SHP77 treated with DMSO at 0.1 percent for 48 hours (cell line): Measurements from ENCODE around the gene PTPRJ.

ENCODE experiments used
- DNase-seq: peaks from one replicate; lab custom pipeline; 2025; lab: John Stamatoyannopoulos, UW

The PTPRJ gene

DNA sequence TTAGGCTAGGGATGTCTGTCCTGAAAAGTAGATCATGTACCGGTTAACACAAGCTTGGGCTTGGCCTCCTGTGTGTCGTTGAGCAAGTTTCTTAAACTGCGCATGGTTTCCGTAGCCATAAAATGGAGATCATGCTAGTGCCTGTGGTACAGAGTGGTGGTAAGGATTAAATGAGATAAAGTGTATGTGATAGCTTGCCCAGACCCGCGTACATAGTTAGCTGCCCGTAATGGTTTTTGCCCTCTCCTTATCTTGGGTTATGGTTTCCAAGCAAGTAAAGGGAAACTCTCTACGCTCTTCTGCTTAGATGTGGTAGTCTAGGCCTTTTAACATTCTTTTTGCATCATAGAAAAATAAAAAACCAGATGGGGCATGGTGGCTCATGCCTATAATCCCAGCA lies 11.0 kb upstream of the PTPRJ start:
- DNase-seq, result no peak

DNA sequence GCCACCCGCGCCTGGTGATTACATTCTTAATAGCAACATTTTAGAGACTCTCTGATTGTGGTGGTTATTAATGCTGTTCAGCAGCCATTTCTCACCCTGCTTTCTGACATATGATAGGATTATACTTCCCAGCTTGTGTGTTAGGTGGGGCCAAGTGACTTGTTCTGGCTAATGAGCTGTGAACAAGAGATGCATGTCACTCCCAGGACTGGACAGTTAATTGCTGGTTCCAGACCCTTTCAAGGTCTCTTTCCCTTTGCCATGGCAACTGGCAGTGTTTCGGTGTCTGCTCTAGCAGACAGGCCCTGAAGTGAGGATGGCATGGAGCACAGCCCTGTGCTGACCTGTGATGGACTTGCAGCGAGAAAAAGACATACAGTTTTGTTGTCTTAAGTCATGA lies 8.9 kb upstream of the PTPRJ start:
- DNase-seq, result no peak

DNA sequence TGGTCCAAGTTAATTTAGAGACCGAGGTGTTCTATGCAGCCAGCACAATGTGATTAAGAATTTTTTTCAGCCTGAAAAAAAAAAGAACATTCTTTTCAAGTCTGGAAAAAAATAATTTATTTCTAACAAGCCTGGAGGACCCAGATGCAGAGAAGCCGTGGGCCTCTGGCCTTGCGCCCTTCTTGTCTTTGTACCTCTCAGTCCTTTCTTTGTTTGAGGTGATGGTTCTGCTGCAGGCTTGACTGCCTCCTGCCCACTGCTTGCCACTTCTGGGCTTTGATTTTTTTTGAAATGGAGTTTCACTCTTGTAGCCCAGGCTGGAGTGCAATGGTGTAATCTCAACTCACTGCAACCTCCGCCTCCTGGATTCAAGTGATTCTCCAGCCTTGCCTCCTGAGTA lies 7.2 kb upstream of the PTPRJ start:
- no peak for DNase-seq

DNA sequence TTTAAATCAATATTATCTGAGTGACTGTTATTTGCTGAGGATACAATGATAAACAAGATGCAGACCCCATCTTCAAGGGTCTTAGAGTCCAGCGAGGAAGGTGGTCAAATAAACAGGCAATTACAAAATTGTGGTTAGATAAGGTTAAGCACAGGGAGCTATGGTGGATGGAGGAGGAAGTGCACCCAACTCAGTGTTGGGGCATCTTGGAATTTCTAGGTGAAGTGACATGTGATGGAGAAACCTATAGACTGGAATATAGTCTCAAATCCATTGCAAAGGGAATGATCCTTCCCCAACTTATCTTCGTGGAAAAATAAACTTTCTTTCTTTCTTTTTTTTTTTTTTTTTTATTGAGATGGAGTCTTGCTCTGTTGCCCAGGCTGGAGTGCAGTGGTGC lies 3.4 kb upstream of the PTPRJ start:
- DNase-seq, result no peak

DNA sequence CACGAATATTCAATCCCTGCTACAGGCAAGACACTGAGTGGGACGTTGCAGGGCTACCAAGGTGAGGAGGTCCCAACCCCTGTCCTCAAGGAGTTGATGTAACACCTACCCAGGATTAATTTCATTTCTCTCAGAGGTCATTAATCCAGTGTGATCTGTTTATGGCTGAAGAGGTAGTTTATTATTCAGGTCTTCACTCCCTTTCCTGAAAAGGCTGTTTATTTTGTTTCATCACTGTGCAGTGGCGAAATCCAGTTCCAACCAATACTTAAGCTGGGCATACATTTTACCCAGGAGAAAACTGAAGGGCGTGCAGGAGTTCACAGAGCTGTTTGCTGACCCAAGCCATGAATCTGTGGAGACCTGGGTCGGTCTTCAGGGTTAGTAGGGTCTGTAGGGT lies 2.7 kb upstream of the PTPRJ start:
- DNase-seq, result no peak

DNA sequence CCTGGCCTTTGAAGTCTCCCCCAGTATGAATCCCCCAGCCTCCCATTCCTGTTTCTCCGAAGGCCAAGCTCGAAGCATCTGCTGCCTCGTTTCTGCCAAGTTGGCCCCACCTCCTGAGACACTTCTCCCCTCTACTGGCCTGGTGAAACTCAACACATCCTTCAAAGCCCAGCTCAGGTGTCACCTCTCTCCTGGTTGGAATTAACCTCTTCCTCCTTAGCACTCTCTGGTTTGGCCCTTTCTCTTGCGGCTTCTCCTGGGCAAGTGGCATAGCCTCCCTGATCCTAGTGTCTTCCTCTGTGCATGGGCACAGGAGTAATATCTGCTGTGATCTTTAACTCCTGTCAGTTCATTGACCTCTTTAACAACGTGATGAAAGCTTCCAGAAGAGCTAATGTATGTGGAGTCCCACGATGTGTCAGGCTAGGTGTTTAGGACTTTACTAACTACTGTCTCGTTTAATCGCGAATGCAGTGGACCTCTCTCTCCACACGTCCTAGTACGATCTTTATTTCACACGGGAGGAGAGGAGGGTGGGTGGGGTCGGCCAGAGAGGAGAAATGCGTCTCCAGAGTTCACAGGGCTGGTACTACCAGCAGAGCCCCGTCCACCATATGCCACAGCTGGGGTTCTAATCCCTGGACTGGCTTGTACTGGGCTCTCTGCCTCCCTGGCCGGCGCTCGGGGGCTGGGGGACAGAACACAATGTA lies 826 bp upstream of the PTPRJ start:
- DNase-seq, result no peak

DNA sequence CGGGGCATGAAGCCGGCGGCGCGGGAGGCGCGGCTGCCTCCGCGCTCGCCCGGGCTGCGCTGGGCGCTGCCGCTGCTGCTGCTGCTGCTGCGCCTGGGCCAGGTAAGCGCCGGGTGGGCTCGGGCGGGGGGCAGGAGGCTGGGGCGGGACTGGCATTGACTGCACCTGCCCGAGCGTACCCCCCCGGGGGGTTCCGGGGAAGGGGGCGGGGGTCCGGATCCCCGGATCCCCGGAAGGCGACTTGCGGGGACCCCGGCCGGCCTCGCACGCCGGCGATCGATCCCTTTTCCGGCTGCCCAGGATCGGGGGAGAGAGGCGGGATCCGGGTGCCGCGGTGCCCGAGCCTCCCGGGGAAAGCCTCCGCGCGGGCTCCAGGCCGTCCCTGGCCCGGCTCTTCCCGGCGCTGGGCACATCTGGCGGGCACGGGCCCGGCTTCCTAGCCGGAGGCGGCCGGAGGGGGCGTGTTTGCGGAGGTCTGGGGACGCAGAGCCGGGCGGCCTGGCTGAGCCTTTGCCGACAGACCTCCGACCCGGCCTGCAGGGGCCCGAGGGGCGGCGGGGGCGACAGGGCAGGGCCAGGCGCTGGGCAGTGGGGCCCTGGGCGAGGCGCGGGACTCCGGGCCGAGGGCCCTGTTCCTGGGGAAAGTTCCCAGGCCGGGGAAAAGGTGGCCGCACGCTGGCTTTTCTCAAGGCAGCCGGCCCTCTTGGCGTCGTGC lies 705 bp downstream of the PTPRJ start:
- no peak for DNase-seq

DNA sequence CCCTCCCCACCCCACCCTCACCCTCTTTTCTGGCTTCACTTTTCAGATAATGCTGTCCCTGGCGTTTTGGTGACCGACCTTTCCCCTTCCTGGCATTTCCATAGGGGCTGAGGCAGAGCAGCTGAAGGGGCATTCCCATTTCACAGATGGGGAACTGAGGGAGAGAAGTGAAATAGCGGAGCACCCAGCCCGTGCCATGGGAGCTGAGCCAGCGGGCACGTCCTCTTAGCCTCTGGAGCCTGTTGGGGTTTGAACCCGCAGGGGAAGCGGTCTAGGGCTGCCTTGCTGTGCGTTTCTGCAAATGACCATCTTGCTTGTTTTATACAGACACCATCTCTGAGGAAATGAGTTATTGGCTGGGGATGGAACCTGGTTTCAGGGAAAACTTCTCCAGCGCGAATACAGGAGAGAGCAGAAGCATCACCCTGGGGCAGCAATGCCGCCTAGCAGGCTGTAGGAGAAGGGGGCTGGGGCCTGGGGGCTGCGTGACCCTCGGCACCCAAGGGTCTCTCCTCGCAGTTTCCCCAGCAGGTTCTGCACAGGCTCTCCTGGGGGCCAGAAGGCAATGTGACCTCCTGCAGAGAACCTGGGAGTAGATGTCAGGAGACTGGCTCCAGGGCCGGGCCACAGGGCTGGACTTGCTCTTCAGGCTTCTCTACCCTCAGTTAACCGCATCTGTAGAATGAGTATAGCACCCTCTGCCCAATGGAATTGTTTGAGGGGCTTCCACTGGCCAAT lies 1.5 kb downstream of the PTPRJ start:
- DNase-seq, result no peak

DNA sequence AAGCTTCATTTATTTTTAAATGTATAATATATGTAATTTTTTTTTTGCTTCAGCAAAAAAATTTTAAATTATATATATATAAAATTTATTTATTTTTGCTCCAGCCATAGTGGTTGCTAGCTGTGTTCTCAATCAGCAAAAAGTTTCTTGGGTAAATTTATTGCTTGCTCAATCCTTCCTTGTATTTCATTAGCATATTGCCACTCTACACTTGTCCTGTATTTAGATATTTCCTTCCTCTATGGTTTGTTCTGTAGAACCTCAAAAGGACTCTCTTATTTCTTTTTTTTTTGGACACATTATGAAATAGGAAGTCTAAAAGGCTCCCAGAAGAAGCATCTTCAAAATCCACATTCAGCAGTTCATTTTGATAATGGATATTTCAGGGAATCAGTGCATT lies 2.3 kb downstream of the PTPRJ start:
- DNase-seq, result no peak

DNA sequence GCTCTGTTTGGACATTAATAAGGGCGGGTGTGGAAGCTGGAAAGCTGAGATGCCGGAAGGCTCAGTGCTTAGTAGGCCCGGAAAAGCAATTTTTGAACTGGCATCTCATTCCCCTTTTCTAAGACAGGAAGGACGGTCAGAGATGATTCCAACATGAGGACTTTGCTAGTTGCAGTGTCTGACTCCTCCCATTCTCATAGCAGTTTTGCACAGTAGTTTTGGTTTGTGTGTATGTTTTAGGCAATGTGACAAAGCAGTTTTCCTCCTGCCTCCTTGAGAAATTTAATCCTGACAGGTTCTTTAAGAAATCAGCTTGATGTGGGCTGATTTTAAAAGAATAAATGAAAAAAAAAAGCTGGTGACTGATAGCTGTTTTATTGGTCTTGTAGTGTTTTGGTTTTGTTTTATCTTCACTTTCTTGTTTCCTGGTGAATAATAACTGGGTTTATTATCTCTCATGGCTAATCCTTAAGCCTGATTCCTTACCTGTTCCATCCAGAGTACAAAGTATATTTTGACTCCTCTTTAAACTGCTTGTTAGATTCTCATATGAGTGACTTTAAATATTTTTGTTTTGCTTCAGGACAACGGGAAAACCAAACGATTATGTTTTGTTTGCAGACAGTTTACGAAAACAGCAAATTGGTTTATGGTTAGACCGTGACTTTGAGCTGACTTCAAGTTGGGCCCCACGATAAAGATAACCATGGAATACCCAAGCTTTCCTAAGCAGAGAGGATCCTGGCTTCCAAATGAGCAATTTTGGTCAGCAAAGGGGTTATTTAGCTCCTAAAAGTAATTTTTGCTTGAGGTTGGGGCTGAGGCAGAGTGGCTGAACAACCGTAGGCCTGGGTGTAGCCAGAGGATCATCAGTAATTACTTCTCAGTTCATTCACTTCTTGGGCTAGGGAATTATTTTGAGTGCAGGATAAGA lies 3.4 kb downstream of the PTPRJ start:
- DNase-seq, result no peak

DNA sequence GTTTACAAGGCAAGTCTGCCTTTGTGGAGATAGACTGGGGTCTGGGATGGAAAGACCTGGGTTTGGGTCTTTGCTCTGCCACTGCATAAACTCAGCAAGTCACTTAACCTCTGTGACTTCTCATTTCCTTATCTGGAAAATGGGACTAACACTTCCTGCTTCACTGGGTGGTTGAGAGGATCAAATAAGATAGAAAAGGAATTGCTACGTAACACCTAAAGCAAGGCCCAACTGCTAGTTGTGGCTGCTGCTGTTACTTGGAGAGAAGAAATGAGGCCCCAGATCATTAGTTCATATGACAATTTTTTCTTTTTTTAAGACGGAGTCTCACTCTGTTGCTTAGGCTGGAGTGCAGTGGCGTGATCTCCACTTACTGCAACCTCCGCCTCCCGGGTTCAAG lies 5.9 kb downstream of the PTPRJ start:
- DNase-seq, result no peak

DNA sequence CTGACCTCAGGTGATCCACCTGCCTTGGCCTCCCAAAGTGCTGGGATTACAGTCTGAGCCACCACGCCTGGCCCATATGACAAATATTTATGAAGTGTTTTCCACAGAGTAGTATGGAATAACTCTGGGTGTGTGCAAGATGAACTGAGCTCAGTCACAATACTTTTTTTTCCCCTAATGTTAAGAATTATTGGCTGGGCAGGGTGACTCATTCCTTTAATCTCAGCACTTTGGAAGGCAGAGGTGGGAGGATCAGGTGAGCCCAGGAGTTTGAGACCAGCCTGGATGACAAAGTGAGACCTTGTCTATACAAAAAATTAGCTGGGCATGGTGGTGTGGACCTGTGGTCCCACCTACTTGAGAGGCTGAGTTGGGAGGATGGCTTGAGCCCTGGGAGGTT lies 6.4 kb downstream of the PTPRJ start:
- no peak for DNase-seq

DNA sequence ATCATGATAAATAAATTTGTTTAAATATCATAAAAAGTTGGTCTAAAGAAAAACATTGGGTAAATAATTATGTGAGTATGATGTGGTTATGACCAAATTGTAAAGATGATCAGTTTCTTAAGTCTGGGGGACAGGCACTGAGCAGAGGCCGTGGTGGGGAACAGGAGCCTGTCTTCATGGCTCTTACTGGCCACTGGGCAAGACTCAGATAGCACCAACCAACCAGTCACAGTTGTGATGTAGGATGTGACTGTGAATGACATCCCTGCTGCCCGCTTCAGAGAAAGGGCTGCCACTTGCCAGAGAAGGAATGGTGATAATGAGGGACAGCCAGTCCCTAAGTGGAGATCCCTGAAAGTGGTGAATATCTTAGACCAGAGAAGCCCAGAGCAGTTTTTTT lies 7.0 kb downstream of the PTPRJ start:
- no peak for DNase-seq

DNA sequence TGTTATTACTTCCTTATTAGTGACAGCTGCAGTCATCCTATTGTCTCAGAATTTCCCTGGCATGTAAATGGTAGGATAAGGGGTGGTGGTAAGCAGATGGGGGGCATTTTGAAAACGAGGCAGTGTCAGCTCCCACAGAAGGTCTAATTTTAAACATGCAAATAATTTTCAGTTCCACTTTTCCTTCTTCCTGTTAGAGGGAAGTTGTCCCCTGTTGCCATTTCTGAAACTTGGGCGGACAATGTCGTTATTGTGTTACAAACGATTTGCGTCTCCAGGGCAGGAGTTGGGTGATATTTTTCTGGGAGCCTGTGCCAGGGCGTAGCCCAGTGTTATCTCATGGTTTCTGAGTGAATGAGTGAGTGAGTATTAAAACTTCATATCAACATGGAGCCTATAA lies 7.4 kb downstream of the PTPRJ start:
- no peak for DNase-seq

DNA sequence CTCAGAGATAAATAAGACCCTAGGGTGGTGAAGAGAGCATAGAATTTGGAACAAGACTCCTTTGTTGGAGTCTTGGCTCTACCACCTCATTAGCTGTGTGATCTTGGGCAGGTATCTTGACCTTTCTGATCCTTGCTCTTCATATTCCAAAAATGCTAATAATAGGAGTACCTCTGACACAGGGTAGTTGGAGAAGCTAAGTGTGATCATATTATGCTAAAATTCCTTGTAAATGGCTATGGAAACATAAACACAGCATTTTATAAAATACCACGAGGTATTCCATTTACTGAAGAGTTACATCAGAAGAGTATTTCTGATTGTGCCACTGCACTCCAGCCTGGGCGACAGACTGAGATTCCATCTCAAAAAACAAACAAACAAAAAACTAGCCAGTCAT lies 9.4 kb downstream of the PTPRJ start:
- DNase-seq, result no peak

DNA sequence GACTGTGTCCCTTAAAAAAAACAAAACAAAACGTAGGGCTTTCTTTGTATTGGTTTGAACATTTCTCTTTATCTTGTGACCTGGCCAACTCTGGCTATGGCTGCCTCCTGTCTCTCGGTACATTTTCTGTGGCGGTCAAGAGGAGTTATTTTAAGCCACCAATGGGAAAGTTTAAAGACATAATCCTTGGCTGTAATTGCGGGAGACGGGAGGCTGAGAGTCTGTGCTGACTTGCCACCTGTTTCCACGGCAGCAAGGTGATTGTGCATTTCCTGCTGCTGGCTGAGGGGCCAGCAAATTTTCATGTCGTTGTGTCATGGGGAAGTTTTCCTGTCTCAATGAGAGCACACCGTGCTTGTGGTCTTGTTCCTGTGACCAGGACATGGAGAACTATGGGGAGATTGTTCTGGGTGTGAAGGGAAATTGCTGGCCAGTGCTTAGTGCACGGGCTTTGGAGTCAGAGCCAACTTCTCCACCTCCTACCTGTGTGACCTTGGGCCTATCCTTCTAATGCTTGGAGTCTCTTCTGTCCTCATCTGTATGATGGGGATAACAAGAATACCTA lies 11.0 kb downstream of the PTPRJ start:
- peak; percentile 74 for DNase-seq

DNA sequence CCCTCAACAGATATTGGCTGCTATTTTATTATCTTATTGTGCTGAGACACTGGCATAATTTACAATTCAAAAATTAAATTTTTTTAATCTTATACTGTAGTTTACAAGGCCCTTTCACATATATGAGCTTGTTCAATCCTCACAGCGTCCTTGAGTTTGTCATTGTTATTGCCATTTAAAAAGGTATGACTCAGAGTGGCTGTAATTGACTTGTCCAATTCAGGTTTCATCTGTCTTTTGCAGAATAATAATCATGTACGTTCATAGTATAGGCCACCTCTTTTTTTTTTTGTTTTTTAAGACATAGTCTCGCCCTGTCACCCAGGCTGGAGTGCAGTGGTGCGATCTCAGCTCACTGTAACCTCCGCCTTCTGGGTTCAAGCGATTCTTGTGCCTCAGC lies 11.5 kb downstream of the PTPRJ start:
- DNase-seq, result no peak

DNA sequence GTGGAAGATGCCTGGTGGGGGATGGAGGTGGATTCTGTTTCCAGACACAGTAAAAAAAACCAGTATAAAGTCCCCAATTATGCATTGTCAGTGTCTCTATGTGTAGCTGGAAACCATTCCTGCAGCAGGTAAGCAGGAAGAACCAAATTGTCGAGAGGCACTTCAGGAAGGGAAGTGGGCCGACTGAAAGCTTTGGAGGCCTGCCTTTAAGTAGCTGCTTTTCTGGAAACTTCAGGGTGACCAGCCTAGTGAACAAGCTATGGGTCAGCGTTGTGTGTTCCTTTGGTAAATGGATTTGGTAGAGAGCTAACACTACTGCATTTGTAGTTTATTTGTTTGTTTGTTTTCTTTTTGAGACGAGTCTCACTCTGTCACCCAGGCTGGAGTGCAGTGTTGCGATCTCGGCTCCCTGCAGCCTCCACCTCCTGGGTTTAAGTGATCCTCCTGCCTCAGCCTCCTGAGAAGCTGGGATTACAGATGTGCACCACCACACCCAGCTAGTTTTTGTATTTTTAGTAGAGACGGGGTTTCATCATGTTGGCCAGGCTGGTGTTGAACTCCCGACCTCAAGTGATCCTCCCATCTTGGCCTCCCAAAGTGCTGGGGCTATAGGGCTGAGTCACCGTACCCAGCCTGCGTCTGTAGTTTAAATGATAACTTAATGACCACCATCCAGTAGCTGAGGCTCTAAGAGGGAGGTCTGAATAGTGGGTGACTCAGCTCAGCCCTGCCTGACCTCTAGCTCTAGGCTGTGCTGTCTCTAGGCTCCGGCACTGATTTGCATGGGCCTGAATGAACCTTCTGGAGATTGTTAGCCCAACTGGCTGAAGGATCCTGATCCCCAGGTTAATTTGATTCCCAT lies 12.8 kb downstream of the PTPRJ start:
- DNase-seq, result no peak

DNA sequence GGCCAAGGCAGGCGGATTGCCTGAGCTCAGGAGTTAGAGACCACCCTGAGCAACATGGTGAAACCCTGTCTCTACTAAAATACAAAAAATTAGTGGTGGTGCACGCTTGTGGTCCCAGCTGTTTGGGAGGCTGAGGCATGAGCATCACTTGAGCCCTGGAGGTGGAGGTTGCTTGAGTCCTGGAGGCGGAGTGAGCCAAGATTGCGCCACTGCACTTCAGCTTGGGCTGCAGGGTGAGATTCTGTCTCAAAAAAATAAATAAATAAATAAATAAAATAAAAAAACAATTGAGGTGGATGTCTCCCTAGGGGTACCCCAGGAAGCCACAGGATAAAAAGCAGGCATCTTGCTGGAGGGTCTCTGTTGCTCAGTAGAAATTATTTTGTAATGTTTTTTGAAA lies 14.1 kb downstream of the PTPRJ start:
- no peak for DNase-seq

DNA sequence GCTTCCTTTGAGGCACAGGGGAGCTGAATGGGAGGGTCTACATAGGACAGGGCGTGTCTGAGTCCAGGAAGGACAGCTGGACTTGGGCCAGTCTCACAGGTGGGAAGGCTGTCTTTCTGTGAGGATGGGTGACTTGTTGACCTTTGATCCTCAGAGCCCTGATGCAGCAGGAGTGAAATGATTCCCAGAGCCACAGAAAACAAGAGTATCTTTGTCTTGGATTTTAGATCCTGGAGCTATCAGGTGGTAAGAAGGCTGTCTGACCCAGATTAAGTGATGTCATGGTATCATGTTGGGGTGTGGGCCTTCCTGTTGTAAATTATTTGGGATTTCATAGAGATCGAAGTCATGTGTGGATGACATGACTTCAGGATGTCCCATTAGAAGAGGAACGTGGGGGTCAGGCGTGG lies 15.0 kb downstream of the PTPRJ start:
- DNase-seq, result no peak
